Stimulated activated CD4-positive, alpha-beta T cell treated with anti-CD3 and anti-CD28 coated beads, TNF-alpha, amount 100 ng/mL, for 1 hour (primary cell): ENCODE results near the gene BRD1.

Experiments used
- DNase-seq, 3 donors: peaks; one replicate each; pipeline ENCODE4 v3.0.0-alpha.2; 2020; ENCODE audit warnings: low read depth in 3 of 3, low spot score in 1 of 3

Gene BRD1

GRCh38 chr22:49827853-49828598, at the start of gene BRD1:
Gene BRD1 (minus strand): TSS chr22:49827873. CDS start chr22:49824317, 3,556 bp downstream.
- peak in 1 of 3 donors; percentile 48 for DNase-seq

GRCh38 chr22:49873228-49873940, 45.7 kb upstream of the BRD1 start:
- no peak for DNase-seq

GRCh38 chr22:49872347-49872746, 44.7 kb upstream of the BRD1 start:
- DNase-seq = no peak

- DNase-seq = no peak
These were observed 43.8 kb upstream of the BRD1 start for GRCh38 chr22:49871482-49871881.

- DNase-seq = no peak
These were observed 42.4 kb upstream of the BRD1 start for GRCh38 chr22:49869845-49870712.

- no peak for DNase-seq
These were observed 41.6 kb upstream of the BRD1 start for GRCh38 chr22:49869086-49869830.

- no peak for DNase-seq
These were observed 39.9 kb upstream of the BRD1 start for GRCh38 chr22:49867303-49868265.

GRCh38 chr22:49866646-49867045, 39.0 kb upstream of the BRD1 start:
- DNase-seq = no peak

- no peak for DNase-seq
These were observed 38.5 kb upstream of the BRD1 start for GRCh38 chr22:49866134-49866533.

GRCh38 chr22:49865156-49865555, 37.5 kb upstream of the BRD1 start:
- no peak for DNase-seq

- no peak for DNase-seq
These were observed 36.3 kb upstream of the BRD1 start for GRCh38 chr22:49863931-49864330.

GRCh38 chr22:49862496-49862776, 34.8 kb upstream of the BRD1 start:
- DNase-seq = no peak

- DNase-seq = no peak
These were observed 34.2 kb upstream of the BRD1 start for GRCh38 chr22:49861642-49862495.

GRCh38 chr22:49858827-49859226, 31.2 kb upstream of the BRD1 start:
- no peak for DNase-seq

- DNase-seq = no peak
These were observed 29.3 kb upstream of the BRD1 start for GRCh38 chr22:49856766-49857618.

- DNase-seq = no peak
These were observed 28.7 kb upstream of the BRD1 start for GRCh38 chr22:49856343-49856742.

- DNase-seq = no peak
These were observed 27.7 kb upstream of the BRD1 start for GRCh38 chr22:49855251-49855911.
